GM19328 (cell line): Measurements from ENCODE around the gene CELSR2.

Experiments
- ATAC-seq: cut with Tn5 transposase; IDR thresholded peaks from one replicate; pipeline ENCODE4 v1.9.1; 2021; ENCODE audit warnings: mild to moderate bottlenecking, moderate library complexity; ENCODE audit not compliant: unreplicated experiment

Gene CELSR2

GRCh38 chr1:109225711-109226445 lies 23.5 kb upstream of the CELSR2 start:
- no peak for ATAC-seq

GRCh38 chr1:109228167-109228566 lies 21.2 kb upstream of the CELSR2 start:
- no peak for ATAC-seq

GRCh38 chr1:109229531-109230127 lies 19.7 kb upstream of the CELSR2 start:
- no peak for ATAC-seq

GRCh38 chr1:109231066-109231465 lies 18.3 kb upstream of the CELSR2 start:
- no peak for ATAC-seq

- no peak for ATAC-seq
Measured at GRCh38 chr1:109235137-109235536, 14.2 kb upstream of the CELSR2 start.

- no peak for ATAC-seq
Measured at GRCh38 chr1:109237512-109237911, 11.8 kb upstream of the CELSR2 start.

- ATAC-seq, result no peak
Measured at GRCh38 chr1:109238382-109238781, 11.0 kb upstream of the CELSR2 start.

GRCh38 chr1:109239047-109239408 lies 10.3 kb upstream of the CELSR2 start:
- ATAC-seq, result no peak

- ATAC-seq, result no peak
Measured at GRCh38 chr1:109239409-109240068, 9.8 kb upstream of the CELSR2 start.

GRCh38 chr1:109240158-109241152 lies 8.9 kb upstream of the CELSR2 start:
- no peak for ATAC-seq

GRCh38 chr1:109241344-109241743 lies 8.0 kb upstream of the CELSR2 start:
- ATAC-seq, result no peak

- no peak for ATAC-seq
Measured at GRCh38 chr1:109241841-109242345, 7.4 kb upstream of the CELSR2 start.

GRCh38 chr1:109242387-109242786 lies 7.0 kb upstream of the CELSR2 start:
- no peak for ATAC-seq

- no peak for ATAC-seq
Measured at GRCh38 chr1:109243221-109243620, 6.1 kb upstream of the CELSR2 start.

- ATAC-seq, result no peak
Measured at GRCh38 chr1:109243860-109244552, 5.3 kb upstream of the CELSR2 start.

GRCh38 chr1:109246141-109246551 lies 3.2 kb upstream of the CELSR2 start:
- no peak for ATAC-seq

GRCh38 chr1:109247401-109248365 lies 1.7 kb upstream of the CELSR2 start:
- ATAC-seq, result no peak

- no peak for ATAC-seq
Measured at GRCh38 chr1:109248444-109248796, 919 bp upstream of the CELSR2 start.
